Fibroblast of mammary gland (primary cell): ENCODE results near the gene PTPN4.

Source experiments
- DNase-seq: peaks from one replicate; pipeline ENCODE4 v3.0.0-alpha.2; 2010; ENCODE audit warnings: low read depth
- H3K4me3 ChIP-seq: 2 replicates; pipeline ENCODE4 v1.5.1; 2011; ENCODE audit warnings: low read depth, mild to moderate bottlenecking, low read length, moderate library complexity; ENCODE audit not compliant: control insufficient read depth
- CTCF ChIP-seq: conservative IDR thresholded peaks from 2 replicates; pipeline ENCODE4 v1.5.1; 2011; ENCODE audit warnings: low read depth, low read length, inconsistent platforms; ENCODE audit not compliant: control insufficient read depth, insufficient read depth

Gene PTPN4

GRCh38 chr2:119723186-119723585, 36.5 kb upstream of the PTPN4 start:
- DNase-seq: no peak
- H3K4me3 ChIP-seq: no peak overlapping the region
- TF ChIP-seq CTCF: no peak

- no peak for TF ChIP-seq CTCF
- H3K4me3 ChIP-seq: no peak overlapping the region
- DNase-seq: peak; percentile 34
Observed at GRCh38 chr2:119723784-119724467, 35.8 kb upstream of the PTPN4 start.

- TF ChIP-seq CTCF: no peak
- no peak overlapping the region for H3K4me3 ChIP-seq
- DNase-seq: no peak
Observed at GRCh38 chr2:119724656-119725485, 34.9 kb upstream of the PTPN4 start.

- no peak for DNase-seq
- H3K4me3 ChIP-seq: no peak overlapping the region
- TF ChIP-seq CTCF: no peak
Observed at GRCh38 chr2:119727493-119727892, 32.2 kb upstream of the PTPN4 start.

GRCh38 chr2:119728421-119728820, 31.3 kb upstream of the PTPN4 start:
- TF ChIP-seq CTCF: no peak
- H3K4me3 ChIP-seq: no peak overlapping the region
- no peak for DNase-seq

GRCh38 chr2:119730671-119731177, 29.0 kb upstream of the PTPN4 start:
- H3K4me3 ChIP-seq: no peak overlapping the region
- TF ChIP-seq CTCF: no peak
- peak; percentile 32 for DNase-seq
